Measurements from ENCODE around the gene MORN1.
A peak's percentile ranks its signal among the peaks of the same experiment; 100 is the strongest.
"Not testable (repeated sequence)": the region's sequence is repeated elsewhere in the genome, so short reads cannot be mapped to it uniquely, and the experiment has no call there.

Gene MORN1

GRCh38 chr1:2328676-2329455 is 62.5 kb downstream of the MORN1 start:
- no peaks in the 10 kb centered on the region for H3K9me3 ChIP-seq (ENCODE audit: control insufficient read depth, low read length)
- H3K4me1 ChIP-seq (ENCODE audit: control insufficient read depth, insufficient read depth, low read length): no peaks in the 10 kb centered on the region
- no peak overlapping the region for H3K4me3 ChIP-seq (ENCODE audit: low read length)
- H3K36me3 ChIP-seq (ENCODE audit: control insufficient read depth, insufficient read depth, low read length): no peaks in the 10 kb centered on the region
- H3K9ac ChIP-seq (ENCODE audit: low read length): no peak overlapping the region
- no peaks in the 10 kb centered on the region for H3K27me3 ChIP-seq (ENCODE audit: control insufficient read depth, insufficient read depth, low read length)

GRCh38 chr1:2327841-2328240 is 63.5 kb downstream of the MORN1 start:
- H3K4me3 ChIP-seq (ENCODE audit: low read length): no peak overlapping the region
- H3K9ac ChIP-seq (ENCODE audit: low read length): no peak overlapping the region
- H3K4me1 ChIP-seq (ENCODE audit: control insufficient read depth, insufficient read depth, low read length): no peaks in the 10 kb centered on the region
- H3K36me3 ChIP-seq (ENCODE audit: control insufficient read depth, insufficient read depth, low read length): no peaks in the 10 kb centered on the region
- no peaks in the 10 kb centered on the region for H3K9me3 ChIP-seq (ENCODE audit: control insufficient read depth, low read length)
- no peaks in the 10 kb centered on the region for H3K27me3 ChIP-seq (ENCODE audit: control insufficient read depth, insufficient read depth, low read length)

- not testable (repeated sequence) for H3K27me3 ChIP-seq (ENCODE audit: control insufficient read depth, insufficient read depth, low read length); H3K9me3 ChIP-seq (ENCODE audit: control insufficient read depth, low read length); H3K4me1 ChIP-seq (ENCODE audit: control insufficient read depth, insufficient read depth, low read length); H3K36me3 ChIP-seq (ENCODE audit: control insufficient read depth, insufficient read depth, low read length); H3K9ac ChIP-seq (ENCODE audit: low read length); H3K4me3 ChIP-seq (ENCODE audit: low read length)
Observed at GRCh38 chr1:2327162-2327561, 64.2 kb downstream of the MORN1 start.

- no peak overlapping the region for H3K4me3 ChIP-seq (ENCODE audit: low read length)
- no peak overlapping the region for H3K9ac ChIP-seq (ENCODE audit: low read length)
- H3K4me1 ChIP-seq (ENCODE audit: control insufficient read depth, insufficient read depth, low read length): peaks cover 13% of the 10 kb centered on the region
- no peaks in the 10 kb centered on the region for H3K36me3 ChIP-seq (ENCODE audit: control insufficient read depth, insufficient read depth, low read length)
- no peaks in the 10 kb centered on the region for H3K9me3 ChIP-seq (ENCODE audit: control insufficient read depth, low read length)
- H3K27me3 ChIP-seq (ENCODE audit: control insufficient read depth, insufficient read depth, low read length): peaks cover 12% of the 10 kb centered on the region
Observed at GRCh38 chr1:2326524-2326923, 64.8 kb downstream of the MORN1 start.

GRCh38 chr1:2324553-2325366 is 66.6 kb downstream of the MORN1 start:
- Histone ChIP-seq H3K9ac (ENCODE audit: low read length) (no peak overlapping the region), H3K27me3 (ENCODE audit: control insufficient read depth, insufficient read depth, low read length) (peaks cover 16% of the 10 kb centered on the region), H3K4me1 (ENCODE audit: control insufficient read depth, insufficient read depth, low read length) (peaks cover 16% of the 10 kb centered on the region), H3K9me3 (ENCODE audit: control insufficient read depth, low read length) (no peaks in the 10 kb centered on the region), H3K4me3 (ENCODE audit: low read length) (no peak overlapping the region), H3K36me3 (ENCODE audit: control insufficient read depth, insufficient read depth, low read length) (no peaks in the 10 kb centered on the region)

- no peaks in the 10 kb centered on the region for H3K9me3 ChIP-seq (ENCODE audit: control insufficient read depth, low read length)
- no peak overlapping the region for H3K4me3 ChIP-seq (ENCODE audit: low read length)
- H3K27me3 ChIP-seq (ENCODE audit: control insufficient read depth, insufficient read depth, low read length): peaks cover 16% of the 10 kb centered on the region
- H3K36me3 ChIP-seq (ENCODE audit: control insufficient read depth, insufficient read depth, low read length): no peaks in the 10 kb centered on the region
- H3K9ac ChIP-seq (ENCODE audit: low read length): no peak overlapping the region
- peaks cover 16% of the 10 kb centered on the region for H3K4me1 ChIP-seq (ENCODE audit: control insufficient read depth, insufficient read depth, low read length)
Observed at GRCh38 chr1:2323451-2323974, 67.8 kb downstream of the MORN1 start.

GRCh38 chr1:2322581-2323211 is 68.7 kb downstream of the MORN1 start:
- peaks cover 16% of the 10 kb centered on the region for H3K4me1 ChIP-seq (ENCODE audit: control insufficient read depth, insufficient read depth, low read length)
- H3K9ac ChIP-seq (ENCODE audit: low read length): peak overlapping the region; percentile 28
- H3K9me3 ChIP-seq (ENCODE audit: control insufficient read depth, low read length): no peaks in the 10 kb centered on the region
- no peak overlapping the region for H3K4me3 ChIP-seq (ENCODE audit: low read length)
- peaks cover 16% of the 10 kb centered on the region for H3K27me3 ChIP-seq (ENCODE audit: control insufficient read depth, insufficient read depth, low read length)
- no peaks in the 10 kb centered on the region for H3K36me3 ChIP-seq (ENCODE audit: control insufficient read depth, insufficient read depth, low read length)

- H3K4me1 ChIP-seq (ENCODE audit: control insufficient read depth, insufficient read depth, low read length): peaks cover 16% of the 10 kb centered on the region
- H3K27me3 ChIP-seq (ENCODE audit: control insufficient read depth, insufficient read depth, low read length): peaks cover 16% of the 10 kb centered on the region
- no peak overlapping the region for H3K4me3 ChIP-seq (ENCODE audit: low read length)
- H3K9ac ChIP-seq (ENCODE audit: low read length): peak overlapping the region; percentile 28
- H3K9me3 ChIP-seq (ENCODE audit: control insufficient read depth, low read length): no peaks in the 10 kb centered on the region
- H3K36me3 ChIP-seq (ENCODE audit: control insufficient read depth, insufficient read depth, low read length): no peaks in the 10 kb centered on the region
Observed at GRCh38 chr1:2322065-2322571, 69.2 kb downstream of the MORN1 start.

- no peaks in the 10 kb centered on the region for H3K9me3 ChIP-seq (ENCODE audit: control insufficient read depth, low read length)
- H3K4me3 ChIP-seq (ENCODE audit: low read length): no peak overlapping the region
- H3K36me3 ChIP-seq (ENCODE audit: control insufficient read depth, insufficient read depth, low read length): no peaks in the 10 kb centered on the region
- no peak overlapping the region for H3K9ac ChIP-seq (ENCODE audit: low read length)
- peaks cover 16% of the 10 kb centered on the region for H3K27me3 ChIP-seq (ENCODE audit: control insufficient read depth, insufficient read depth, low read length)
- peaks cover 16% of the 10 kb centered on the region for H3K4me1 ChIP-seq (ENCODE audit: control insufficient read depth, insufficient read depth, low read length)
Observed at GRCh38 chr1:2320760-2321667, 70.3 kb downstream of the MORN1 start.

GRCh38 chr1:2320006-2320405 is 71.3 kb downstream of the MORN1 start:
- H3K4me1 ChIP-seq (ENCODE audit: control insufficient read depth, insufficient read depth, low read length): peaks cover 16% of the 10 kb centered on the region

GRCh38 chr1:2319291-2319690 is 72.1 kb downstream of the MORN1 start:
- Histone ChIP-seq H3K36me3 (ENCODE audit: control insufficient read depth, insufficient read depth, low read length) (no peaks in the 10 kb centered on the region), H3K9me3 (ENCODE audit: control insufficient read depth, low read length) (no peaks in the 10 kb centered on the region), H3K4me1 (ENCODE audit: control insufficient read depth, insufficient read depth, low read length) (peaks cover 16% of the 10 kb centered on the region), H3K4me3 (ENCODE audit: low read length) (no peak overlapping the region), H3K27me3 (ENCODE audit: control insufficient read depth, insufficient read depth, low read length) (peaks cover 16% of the 10 kb centered on the region), H3K9ac (ENCODE audit: low read length) (no peak overlapping the region)

More at GRCh38 chr1:2320006-2320405, 71.3 kb downstream of the MORN1 start:
- peaks cover 16% of the 10 kb centered on the region for H3K27me3 ChIP-seq (ENCODE audit: control insufficient read depth, insufficient read depth, low read length)
- no peaks in the 10 kb centered on the region for H3K36me3 ChIP-seq (ENCODE audit: control insufficient read depth, insufficient read depth, low read length)
- no peak overlapping the region for H3K9ac ChIP-seq (ENCODE audit: low read length)
- H3K4me3 ChIP-seq (ENCODE audit: low read length): no peak overlapping the region
- no peaks in the 10 kb centered on the region for H3K9me3 ChIP-seq (ENCODE audit: control insufficient read depth, low read length)
